HepG2 (cell line): Measurements from ENCODE around the gene EPM2AIP1. TPM values are rescaled to one million over a fixed set of nuclear protein-coding genes. Genes with fewer than 3 reads are reported as not detected.

ENCODE experiments used
- ATAC-seq: fragments of 200-7000 bp; cut with Tn5 transposase; 3 replicates; pipeline ENCODE4 v1.9.1; 2020; ENCODE audit warnings: mild to moderate bottlenecking, moderate library complexity
- BruUV-seq: library from RNA; stranded (reverse); fragments of 400-500 nt; replicated peaks from 2 replicates; lab custom pipeline; 2021; lab: Mats Ljungman, UMichigan
- CTCF ChIA-PET: fragments of 300-600 bp; formaldehyde crosslinking; extraction: SDS; loops from one replicate; lab custom pipeline; 2021; ENCODE audit warnings: low total read pairs, inconsistent platforms, low intra/inter-chr PET ratio; lab: Yijun Ruan, JAX
- POLR2A ChIA-PET: fragments of 350-600 bp; sonication (Branson Sonifier 250); formaldehyde crosslinking; loops from one replicate; lab custom pipeline; 2020; ENCODE audit warnings: antibody characterized with exemption, inconsistent platforms; lab: Yijun Ruan, JAX
- DNase-seq: peaks from one replicate; pipeline ENCODE4 v3.0.0-alpha.2; 2015; ENCODE audit warnings: low spot score
- FAIRE-seq: peaks from 3 replicates; lab custom pipeline; 2011; peaks lifted over from hg19 to GRCh38; lab: Jason Lieb, UNC
- H2AFZ ChIP-seq: one replicate; pipeline ENCODE4 v1.6.1; 2011; ENCODE audit warnings: low read length, inconsistent platforms
- H3K27ac ChIP-seq: fragments of 300-600 bp; 3 replicates; pipeline ENCODE4 v1.8.0; 2011; ENCODE audit warnings: mixed run types, mild to moderate bottlenecking, mixed read lengths, low read length, inconsistent platforms; ENCODE audit not compliant: insufficient read depth; ENCODE audit errors: extremely low read length
- H3K27me3 ChIP-seq, 2 experiments: fragments of 200-600 bp in 1 of 2; 2 replicates in 1 of 2; 3 replicates in 1 of 2; pipeline versions ENCODE4 v1.6.0 to v1.8.0; 2011; ENCODE audit warnings: low read length in 2 of 2, mild to moderate bottlenecking in 2 of 2, moderate library complexity in 2 of 2, inconsistent platforms in 1 of 2; ENCODE audit not compliant: insufficient read depth in 2 of 2, control insufficient read depth in 1 of 2
- H3K36me3 ChIP-seq, 2 experiments: fragments of 200-600 bp in 1 of 2; replicated peaks in 1 of 2; 2 replicates in 1 of 2; 3 replicates in 1 of 2; pipeline versions ENCODE4 v1.5.1 to v1.8.0; 2011; ENCODE audit warnings: low read length in 2 of 2, inconsistent platforms in 1 of 2; ENCODE audit not compliant: insufficient read depth in 2 of 2, control insufficient read depth in 1 of 2
- H3K4me1 ChIP-seq: 2 replicates; pipeline ENCODE4 v1.5.1; 2012; ENCODE audit warnings: low read length, inconsistent platforms; ENCODE audit not compliant: insufficient read depth
- H3K4me2 ChIP-seq: 2 replicates; pipeline ENCODE4 v1.6.0; 2011; ENCODE audit warnings: low read depth, low read length, inconsistent platforms
- H3K4me3 ChIP-seq, 3 experiments: fragments of 200-600 bp in 1 of 3; sonication (generic), shearing (Covaris generic) in 1 of 3; replicated peaks in 1 of 3; 2 replicates each; pipeline ENCODE4 v1.5.1; 2011 to 2016; ENCODE audit warnings: low read length in 3 of 3, inconsistent platforms in 2 of 3, low read depth in 2 of 3, mild to moderate bottlenecking in 2 of 3, control low read depth in 1 of 3, mixed read lengths in 1 of 3; ENCODE audit not compliant: insufficient read depth in 1 of 3
- H3K79me2 ChIP-seq: one replicate; pipeline ENCODE4 v1.6.1; 2011; ENCODE audit warnings: low read length, inconsistent platforms; ENCODE audit not compliant: insufficient read depth
- H3K9ac ChIP-seq: 2 replicates; pipeline ENCODE4 v1.6.0; 2011; ENCODE audit warnings: mild to moderate bottlenecking, low read depth, low read length, inconsistent platforms; ENCODE audit not compliant: insufficient read depth
- H3K9me3 ChIP-seq: 2 replicates; pipeline ENCODE4 v1.5.1; 2012; ENCODE audit warnings: mild to moderate bottlenecking, low read length
- H4K20me1 ChIP-seq: 2 replicates; pipeline ENCODE4 v1.6.0; 2011; ENCODE audit warnings: inconsistent platforms, mild to moderate bottlenecking, low read length, moderate library complexity; ENCODE audit not compliant: insufficient read depth
- ARHGAP35 ChIP-seq: sonication (generic); formaldehyde crosslinking; IDR thresholded peaks from 2 replicates; pipeline ENCODE4 v1.9.0; 2022; ENCODE audit warnings: mild to moderate bottlenecking, inconsistent platforms, moderate library complexity, missing genetic modification reagents, borderline replicate concordance
- RBFOX2 ChIP-seq: fragments of 200-400 bp; formaldehyde crosslinking; IDR thresholded peaks from 2 replicates; pipeline ENCODE4 v1.6.1; 2017; ENCODE audit warnings: low read depth, mild to moderate bottlenecking, low read length
- ZFP37 ChIP-seq: sonication (generic); formaldehyde crosslinking; IDR thresholded peaks from 2 replicates; pipeline ENCODE4 v1.4.0; 2020; ENCODE audit warnings: missing genetic modification reagents, borderline replicate concordance
- ZNF670 ChIP-seq: sonication (generic); formaldehyde crosslinking; IDR thresholded peaks from 2 replicates; pipeline ENCODE4 v1.8.0; 2022; ENCODE audit warnings: mild to moderate bottlenecking, missing genetic modification reagents, borderline replicate concordance
- WGBS: methylation state at CpG from one replicate; pipeline ENCODE4 v1.1.6; 2017; ENCODE audit warnings: low lambda C conversion rate; 5-methylcytosine and 5-hydroxymethylcytosine counted together
- in situ Hi-C: cut with HindIII; loops from 2 replicates; pipeline ENCODE4 v1.10.0; 2017; ENCODE audit warnings: low pct_unique_long_range_greater_than_20kb; ENCODE audit not compliant: extremely low pct_ligation_motif_present
- intact Hi-C: fragments of 100-400 bp; cut with micrococcal nuclease; formaldehyde crosslinking; loops from one replicate; pipeline ENCODE4 v1.10.0; 2022; ENCODE audit not compliant: unreplicated experiment
- polyA plus RNA-seq, 8 experiments: library from polyadenylated mRNA; depleted of rRNA in 3 of 8; stranded (reverse) in 7 of 8; unstranded in 1 of 8; fragments of >200 nt; fragmentation: Illumina TruSeq in 4 of 8; extraction: Trizol in 4 of 8; gene quantifications; 2 replicates each; pipeline versions ENCODE4 v1.2.1 to v1.2.3, GENCODE V29; 2011 to 2016; ENCODE audit warnings: low read depth in 4 of 8, missing spikeins in 1 of 8, mixed read lengths in 1 of 8; ENCODE audit not compliant: insufficient read depth in 1 of 8
- total RNA-seq, 5 experiments: library from RNA; depleted of rRNA; stranded (reverse); fragments of >200 nt; fragmentation: Illumina TruSeq; extraction: Trizol; gene quantifications; 2 replicates each; pipeline ENCODE4 v1.2.3, GENCODE V29; 2016; ENCODE audit warnings: low read depth in 1 of 5

Gene EPM2AIP1
- total and polyA plus RNA-seq, 2 of the 13 experiments (the other 11 are each of a cell fraction or from before 2014, with no cell fraction given): 10.7 to 23.0 TPM

DNA sequence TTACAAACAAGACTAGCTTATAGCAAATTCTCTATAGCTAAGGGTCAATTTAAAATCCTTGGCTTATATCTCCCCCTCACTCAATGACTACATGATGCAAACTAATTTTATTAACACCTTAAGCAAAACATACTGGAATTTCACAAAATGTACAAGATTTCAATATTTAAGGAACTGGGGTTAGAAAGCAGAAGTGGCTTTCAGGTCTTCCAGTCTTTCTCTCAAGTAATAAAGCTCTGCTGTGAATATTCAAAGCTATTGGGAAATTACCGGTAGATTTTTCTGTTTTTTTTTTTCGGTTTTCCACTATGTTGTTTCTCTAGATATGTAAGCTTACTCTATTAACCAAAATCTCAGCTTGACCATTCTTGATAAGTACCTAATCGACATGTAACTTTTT is 3.9 kb downstream of the EPM2AIP1 start:
- peaks cover 48% of the 10 kb centered on the region for H3K79me2 ChIP-seq
- in situ Hi-C loops: no loop called here
- CTCF ChIA-PET: no interaction called here
- no peaks in the 10 kb centered on the region; a peak in 1 of 5 replicates for H3K27me3 ChIP-seq
- H3K27ac ChIP-seq: no peak overlapping the region
- 91% methylated on average over 3 of the region's 3 CpGs for WGBS
- FAIRE-seq (no peak), DNase-seq (no peak)
- H4K20me1 ChIP-seq: peaks cover 20% of the 10 kb centered on the region
- no peak overlapping the region for H2AFZ ChIP-seq
- H3K36me3 ChIP-seq: peaks cover 4 to 31% of the 10 kb centered on the region in 2 experiments; a peak in 4 of 5 replicates
- H3K4me3 ChIP-seq: peak overlapping the region in 1 of 3 experiments; percentile 89; a peak in 1 of 6 replicates
- no peak overlapping the region for H3K9ac ChIP-seq
- BruUV-seq: no TSS peak
- peak overlapping the region; percentile 88 for H3K4me2 ChIP-seq
- TF ChIP-seq ZNF670 (CRISPR knock-in tag): no peak
- peak; percentile 37; the same call in 1 of the 2 replicates for TF ChIP-seq RBFOX2
- TF ChIP-seq, all 625 proteins: peak for 1
- no peaks in the 10 kb centered on the region for H3K9me3 ChIP-seq
- intact Hi-C loops: no loop called here
- H3K4me1 ChIP-seq: peaks cover 38% of the 10 kb centered on the region
- no peak for ATAC-seq
- POLR2A ChIA-PET: no interaction called here

DNA sequence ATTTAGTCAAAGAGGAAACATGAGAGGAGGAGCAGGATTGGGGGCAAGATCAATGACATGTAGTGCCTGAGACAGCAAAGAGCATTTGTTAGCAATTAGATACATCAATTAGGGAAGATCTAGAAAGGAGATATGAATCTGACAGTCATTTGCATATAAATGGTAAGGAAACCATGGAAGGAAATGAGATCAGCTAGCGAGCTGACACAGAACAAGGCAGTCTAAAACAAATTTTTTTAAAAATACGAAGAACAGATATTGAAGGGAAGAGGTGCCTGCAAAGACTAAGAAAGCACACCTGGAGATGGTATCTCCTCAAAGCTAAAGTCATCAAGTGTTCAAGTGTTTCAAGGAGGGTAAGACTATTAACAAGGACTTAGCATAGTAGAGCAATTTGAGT is 4.6 kb downstream of the EPM2AIP1 start:
- FAIRE-seq (no peak), ATAC-seq (no peak), DNase-seq (no peak)
- no TSS peak for BruUV-seq
- H3K27me3 ChIP-seq: no peaks in the 10 kb centered on the region; a peak in 1 of 5 replicates
- intact Hi-C loops (no loop called here), in situ Hi-C loops (no loop called here)
- H3K27ac ChIP-seq: no peak overlapping the region
- H3K4me2 ChIP-seq: peak overlapping the region; percentile 29; the same call in 1 of the 2 replicates
- H2AFZ ChIP-seq: no peak overlapping the region
- H3K4me1 ChIP-seq: peaks cover 38% of the 10 kb centered on the region
- H3K79me2 ChIP-seq: peaks cover 46% of the 10 kb centered on the region
- TF ChIP-seq ARHGAP35 (CRISPR knock-in tag) (no peak), RBFOX2 (peak; percentile 41; the same call in 1 of the 2 replicates), ZFP37 (CRISPR knock-in tag) (no peak)
- 96% methylated on average over 2 of the region's 2 CpGs for WGBS
- no peak overlapping the region for H3K9ac ChIP-seq
- H3K9me3 ChIP-seq: no peaks in the 10 kb centered on the region
- ChIA-PET CTCF (no interaction called here), POLR2A (no interaction called here)
- peaks cover 20% of the 10 kb centered on the region for H4K20me1 ChIP-seq
- H3K4me3 ChIP-seq: peak overlapping the region in 1 of 3 experiments; percentile 8; a peak in 1 of 6 replicates
- peaks cover 4 to 37% of the 10 kb centered on the region in 2 experiments; a peak in 4 of 5 replicates for H3K36me3 ChIP-seq
